HG03571 (cell line): Measurements from ENCODE around the gene CDH20.

Experiments used
- ATAC-seq: cut with Tn5 transposase; IDR thresholded peaks from one replicate; pipeline ENCODE4 v1.9.1; 2021; ENCODE audit not compliant: unreplicated experiment

CDH20 gene

DNA sequence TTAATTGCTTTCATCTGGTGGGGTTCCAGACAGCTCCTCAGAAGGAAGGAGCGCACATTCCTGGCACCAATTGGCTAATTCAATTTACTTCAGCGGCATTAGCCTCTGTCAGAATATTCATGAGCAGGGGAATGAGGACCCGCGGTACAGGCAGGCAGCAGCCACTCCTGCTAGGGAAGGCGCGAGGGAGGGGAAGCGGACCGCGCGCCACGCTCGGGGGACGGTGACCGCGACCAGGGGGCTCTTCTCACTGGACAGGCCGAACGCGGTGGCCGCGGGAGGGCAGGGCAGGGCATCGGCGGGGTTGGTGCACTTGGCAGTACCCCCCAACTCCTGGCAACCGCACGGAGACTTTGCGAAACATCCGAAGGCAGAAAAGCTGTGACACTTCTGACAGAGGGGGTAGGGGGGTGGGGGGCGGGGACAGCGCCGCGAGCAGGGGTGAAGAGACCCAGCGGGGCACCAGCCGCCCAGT, at the start of gene CDH20:
Gene CDH20, plus strand, starts transcription at position 160 of the 475 bp plus-strand sequence.
- no peak for ATAC-seq

- ATAC-seq: no peak
Measured at GRCh38 chr18:61284039-61284438, 49.2 kb upstream of the CDH20 start.

DNA sequence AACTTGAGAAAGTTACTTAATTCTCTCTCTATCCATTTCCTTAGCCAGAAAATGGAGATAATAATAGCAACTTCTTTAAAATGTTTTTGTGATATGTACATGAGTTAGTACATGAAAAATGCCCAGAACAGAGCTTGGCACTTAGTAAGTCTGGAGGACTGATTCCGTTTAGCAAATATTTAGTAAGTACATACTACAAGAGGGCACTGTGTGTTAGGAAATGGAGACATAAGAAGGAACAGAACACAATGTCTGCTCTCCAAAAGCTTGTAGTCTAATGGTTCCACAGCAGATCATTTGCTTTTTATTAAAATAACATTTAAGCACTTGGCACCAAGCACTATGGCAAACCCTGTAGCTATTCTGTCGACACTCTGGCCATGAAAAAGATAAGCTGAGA, 47.5 kb upstream of the CDH20 start:
- no peak for ATAC-seq

DNA sequence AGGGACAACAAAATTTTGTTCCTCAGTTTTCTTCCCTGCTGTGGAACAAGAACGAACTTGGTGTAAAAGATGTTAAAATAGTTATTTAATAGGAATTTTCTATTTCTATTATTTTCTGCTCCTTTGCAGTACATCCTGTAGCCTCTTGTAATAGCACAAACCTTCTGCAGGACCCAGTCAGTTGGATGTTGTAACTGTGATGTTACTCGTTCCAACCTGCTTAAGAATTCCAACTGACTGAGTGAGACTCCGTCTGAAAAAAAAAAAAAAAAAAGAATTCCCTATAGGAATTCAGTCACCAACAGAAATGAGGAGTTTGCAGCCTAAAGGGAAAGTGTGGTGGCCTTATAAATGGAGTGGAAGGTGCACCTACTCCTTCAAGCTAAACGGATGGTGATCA, 46.4 kb upstream of the CDH20 start:
- no peak for ATAC-seq

- no peak for ATAC-seq
Measured at GRCh38 chr18:61290616-61291015, 42.6 kb upstream of the CDH20 start.

- no peak for ATAC-seq
Measured at GRCh38 chr18:61292280-61293035, 40.8 kb upstream of the CDH20 start.

GRCh38 chr18:61295153-61295552, 38.1 kb upstream of the CDH20 start:
- ATAC-seq: no peak

- no peak for ATAC-seq
Measured at GRCh38 chr18:61308004-61308403, 25.2 kb upstream of the CDH20 start.

- no peak for ATAC-seq
Measured at GRCh38 chr18:61308795-61309393, 24.3 kb upstream of the CDH20 start.

- ATAC-seq: peak; percentile 95
Measured at GRCh38 chr18:61322265-61322873, 10.9 kb upstream of the CDH20 start.

GRCh38 chr18:61323951-61324350, 9.3 kb upstream of the CDH20 start:
- no peak for ATAC-seq

- no peak for ATAC-seq
Measured at GRCh38 chr18:61326407-61326806, 6.8 kb upstream of the CDH20 start.

GRCh38 chr18:61329398-61329797, 3.8 kb upstream of the CDH20 start:
- no peak for ATAC-seq

DNA sequence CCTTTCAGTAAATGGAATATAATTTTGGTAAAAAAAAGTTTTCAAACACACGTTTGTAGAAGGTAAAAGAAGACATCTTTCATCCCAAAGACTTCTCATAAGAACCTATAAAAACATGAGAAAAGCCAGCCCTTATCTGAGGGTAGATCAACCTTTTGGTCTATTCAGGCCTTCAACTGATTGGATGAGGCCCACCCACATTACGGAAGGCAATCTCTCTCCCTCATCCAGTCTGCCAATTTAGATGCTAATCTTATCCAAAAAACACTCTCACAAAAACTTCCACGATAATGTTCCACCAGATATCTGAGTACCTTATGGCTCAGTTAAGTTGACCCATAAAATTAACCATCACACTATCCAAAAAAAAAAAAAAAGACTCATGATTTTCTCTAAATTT, 2.2 kb upstream of the CDH20 start:
- ATAC-seq: no peak

- no peak for ATAC-seq
Measured at GRCh38 chr18:61333746-61334490, 688 bp downstream of the CDH20 start.

DNA sequence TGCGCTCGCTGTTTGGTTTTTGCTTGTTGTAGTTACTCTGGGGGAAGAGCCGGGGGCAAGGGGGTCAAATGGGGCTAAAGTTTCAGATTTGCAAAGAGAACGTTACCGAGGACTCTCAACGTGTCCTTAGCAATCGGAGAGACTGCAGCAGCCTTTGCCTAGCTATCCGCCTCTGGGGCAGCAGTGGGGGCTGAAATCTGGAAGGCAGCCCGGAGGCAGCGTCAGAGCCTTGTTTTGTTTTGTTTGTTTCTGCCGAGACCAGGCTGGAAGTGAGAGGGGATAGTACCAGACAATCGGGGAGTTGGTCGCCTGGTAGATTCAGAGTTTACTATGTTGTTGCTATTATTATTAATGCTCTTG, 1.2 kb downstream of the CDH20 start:
- no peak for ATAC-seq

GRCh38 chr18:61334951-61335683, 1.9 kb downstream of the CDH20 start:
- no peak for ATAC-seq

GRCh38 chr18:61335684-61336555, 2.7 kb downstream of the CDH20 start:
- no peak for ATAC-seq

GRCh38 chr18:61336766-61337165, 3.5 kb downstream of the CDH20 start:
- no peak for ATAC-seq

- no peak for ATAC-seq
Measured at GRCh38 chr18:61337527-61337926, 4.3 kb downstream of the CDH20 start.
